Small intestine (tissue), 7 donors: Measurements from ENCODE around the gene TENT4A. TPM values are rescaled to one million over a fixed set of nuclear protein-coding genes. Genes with fewer than 3 reads are reported as not detected.

Experiments
- DNase-seq, 2 donors: peaks; one replicate each; pipeline versions ENCODE4 v3.0.0 to v3.0.0-alpha.2; 2013
- FAIRE-seq: peaks from 2 replicates; lab custom pipeline; 2012; peaks lifted over from hg19 to GRCh38; lab: Jason Lieb, UNC
- H3K27ac ChIP-seq, 3 donors: one replicate each; pipeline ENCODE4 v1.5.1; 2013; ENCODE audit warnings: low read length in 2 of 3, mild to moderate bottlenecking in 2 of 3, control low read depth in 1 of 3, inconsistent platforms in 1 of 3, low read depth in 1 of 3, moderate library complexity in 1 of 3
- H3K27me3 ChIP-seq, 3 donors: one replicate each; pipeline ENCODE4 v1.6.1; 2013; ENCODE audit warnings: low read length in 3 of 3, inconsistent platforms in 1 of 3; ENCODE audit not compliant: control insufficient read depth in 3 of 3, insufficient read depth in 3 of 3
- H3K36me3 ChIP-seq, 3 donors: one replicate each; pipeline ENCODE4 v1.6.1; 2013; ENCODE audit warnings: low read length in 3 of 3, inconsistent platforms in 1 of 3, low read depth in 1 of 3, mild to moderate bottlenecking in 1 of 3, moderate library complexity in 1 of 3; ENCODE audit not compliant: control insufficient read depth in 3 of 3, insufficient read depth in 2 of 3
- H3K4me1 ChIP-seq, 3 donors: one replicate each; pipeline ENCODE4 v1.6.1; 2013; ENCODE audit warnings: low read length in 2 of 3, inconsistent platforms in 1 of 3, low read depth in 1 of 3, mild to moderate bottlenecking in 1 of 3, moderate library complexity in 1 of 3; ENCODE audit not compliant: control insufficient read depth in 3 of 3, insufficient read depth in 2 of 3
- H3K4me3 ChIP-seq, 3 donors: one replicate each; pipeline ENCODE4 v1.5.1; 2013; ENCODE audit warnings: low read length in 3 of 3, control low read depth in 1 of 3, inconsistent platforms in 1 of 3, low read depth in 1 of 3, mild to moderate bottlenecking in 1 of 3, moderate library complexity in 1 of 3
- H3K9me3 ChIP-seq, 2 donors: one replicate each; pipeline ENCODE4 v1.6.1; 2013; ENCODE audit warnings: low read depth in 1 of 2, low read length in 1 of 2; ENCODE audit not compliant: control insufficient read depth in 2 of 2, insufficient read depth in 1 of 2
- WGBS, 3 donors: extraction: QIAGEN DNeasy Blood & Tissue Kit; methylation state at CpG; one replicate each; pipeline ENCODE4 v1.1.7; 2013; 5-methylcytosine and 5-hydroxymethylcytosine counted together
- polyA plus RNA-seq, 4 donors: library from polyadenylated mRNA; stranded (reverse) in 3 of 4; unstranded in 1 of 4; fragments of 200-250 nt in 3 of 4; fragments of 120-200 nt in 1 of 4; gene quantifications; one replicate each; pipeline versions ENCODE4 v1.2.1 to v1.2.3, GENCODE V29; 2013
- donor health status: healthy with polysubstance abuse.
- donor health status: control.
- donor health status: control.
- donor health status: Bipolar disorder and iron deficiency.
- donor health status: healthy.

Gene TENT4A
- polyA plus RNA-seq, 4 donors = 8.6 to 19.0 (median 11.2) TPM

DNA sequence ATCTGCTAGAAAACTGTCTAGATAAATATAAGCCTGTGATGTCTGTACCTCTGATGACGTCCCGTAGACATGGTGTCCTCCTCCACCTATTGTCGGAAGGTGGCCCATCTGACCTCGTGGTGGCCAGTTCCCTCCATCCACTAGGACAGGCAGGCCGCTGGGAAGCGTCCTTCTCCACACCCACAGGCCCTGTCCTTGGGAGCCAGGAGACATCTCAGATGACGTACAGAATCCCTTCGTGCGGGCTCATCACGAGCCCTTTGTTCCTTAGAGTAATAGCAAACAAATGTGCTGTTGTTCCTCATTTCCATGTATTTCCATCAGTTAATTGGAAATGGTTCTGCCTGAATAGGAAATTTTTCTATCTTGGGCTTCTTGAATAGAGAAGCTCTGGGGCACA, 38.3 kb upstream of the TENT4A start:
- FAIRE-seq = no peak
- 95 to 97% (median 97%) methylated on average over 10 of the region's 10 CpGs for WGBS, 3 donors
- H3K4me1 ChIP-seq = no peaks in the 10 kb centered on the region

DNA sequence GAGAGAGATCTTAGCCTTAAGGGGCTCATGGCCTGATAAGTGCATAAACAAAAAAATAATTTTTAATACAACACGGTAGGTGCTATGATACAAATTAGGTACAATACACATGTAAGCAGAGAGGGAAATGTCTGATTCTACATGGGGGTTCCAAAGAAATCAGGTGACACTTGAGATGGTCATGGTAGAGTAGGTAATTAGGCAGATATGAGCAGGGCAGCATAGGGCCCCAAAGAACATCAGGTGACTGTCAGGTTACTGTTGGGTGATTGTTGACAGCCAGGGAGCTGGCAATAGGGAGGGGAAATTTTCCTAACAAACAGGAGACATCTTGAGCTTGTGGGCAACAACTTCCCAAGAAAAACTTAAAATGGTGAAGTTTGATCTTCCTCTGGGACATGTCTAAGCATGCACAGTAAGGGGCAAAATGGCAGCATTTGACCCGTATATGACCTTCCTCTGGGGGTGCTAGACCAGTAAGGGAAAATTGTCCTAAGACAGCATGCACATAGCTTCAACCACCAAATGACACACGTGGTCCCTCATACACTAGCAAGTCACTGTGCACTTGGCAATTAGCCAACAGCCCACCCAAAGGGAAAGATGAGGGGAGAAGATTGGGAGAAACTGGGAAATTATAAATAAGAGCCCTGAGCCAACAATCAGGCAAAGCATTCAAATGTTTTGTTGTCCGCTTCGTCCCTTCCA, 37.3 kb upstream of the TENT4A start:
- Histone ChIP-seq H3K4me1 (no peaks in the 10 kb centered on the region), H3K27me3 (no peaks in the 10 kb centered on the region), H3K27ac (no peak overlapping the region), H3K4me3 (no peak overlapping the region), H3K36me3 (no peaks in the 10 kb centered on the region), H3K9me3 (no peaks in the 10 kb centered on the region)
- 93 to 96% (median 93%) methylated on average over 5 of the region's 5 CpGs for WGBS, 3 donors
- FAIRE-seq (no peak), DNase-seq (no peak)

More for the DNA sequence above, 38.3 kb upstream of the TENT4A start:
- no peak overlapping the region for H3K4me3 ChIP-seq
- H3K27me3 ChIP-seq = no peaks in the 10 kb centered on the region
- peaks cover 0 to 4% (median 3%) of the 10 kb centered on the region in 3 donors for H3K36me3 ChIP-seq
- no peak for DNase-seq
- H3K9me3 ChIP-seq = no peaks in the 10 kb centered on the region
- H3K27ac ChIP-seq = no peak overlapping the region

DNA sequence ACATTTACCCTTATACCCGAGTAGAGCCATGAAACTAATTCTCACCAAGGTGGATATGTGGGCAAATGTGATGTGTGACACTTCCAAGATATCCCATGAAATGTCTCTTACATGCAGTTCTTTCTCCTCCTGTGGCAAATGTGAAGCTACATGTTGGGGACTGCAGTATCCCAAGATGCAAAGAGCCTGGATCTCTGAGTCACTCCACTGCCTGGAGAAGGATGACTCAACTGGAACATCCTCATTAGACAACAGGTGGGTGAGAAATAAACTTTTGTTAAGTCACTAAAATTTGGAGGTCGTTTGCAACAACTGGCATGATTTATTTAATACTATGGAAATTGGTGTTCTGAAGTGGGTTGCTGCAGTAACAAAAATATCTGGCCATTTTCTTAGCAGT, 36.5 kb upstream of the TENT4A start:
- H3K9me3 ChIP-seq = no peaks in the 10 kb centered on the region
- FAIRE-seq (no peak), DNase-seq (no peak)
- H3K4me3 ChIP-seq = no peak overlapping the region
- no peaks in the 10 kb centered on the region for H3K27me3 ChIP-seq
- no peaks in the 10 kb centered on the region for H3K36me3 ChIP-seq
- whole genome bisulfite sequencing, 3 donors = 63 to 78% (median 70%) methylated on average over 2 of the region's 2 CpGs
- H3K4me1 ChIP-seq = no peaks in the 10 kb centered on the region
- H3K27ac ChIP-seq = no peak overlapping the region

DNA sequence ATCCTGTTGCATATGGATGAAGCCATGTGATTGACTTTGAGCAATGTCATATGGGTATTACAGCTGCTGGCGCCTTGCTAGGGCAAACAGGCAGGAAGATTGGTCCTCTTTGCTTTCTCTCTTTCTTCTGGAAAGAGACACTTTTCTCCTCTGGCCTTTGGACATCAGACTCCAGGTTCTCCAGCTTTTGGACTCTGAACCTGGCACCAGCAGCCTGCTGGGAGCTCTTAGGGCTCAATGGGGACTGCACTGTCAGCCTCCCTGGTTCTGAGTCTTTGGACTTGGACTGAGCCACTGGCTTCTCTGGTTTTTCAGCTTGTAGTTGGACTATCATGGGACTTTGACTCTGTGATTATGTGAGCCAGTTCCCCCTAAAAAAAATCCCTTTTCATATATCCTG, 34.8 kb upstream of the TENT4A start:
- 79 to 91% (median 84%) methylated on average over 1 of the region's 1 CpG for WGBS, 3 donors
- no peak overlapping the region for H3K27ac ChIP-seq
- no peaks in the 10 kb centered on the region for H3K36me3 ChIP-seq
- no peak for FAIRE-seq
- peak in 1 of 2 donors; percentile 58 for DNase-seq
- no peaks in the 10 kb centered on the region for H3K4me1 ChIP-seq
- H3K27me3 ChIP-seq = no peaks in the 10 kb centered on the region
- no peaks in the 10 kb centered on the region for H3K9me3 ChIP-seq
- no peak overlapping the region for H3K4me3 ChIP-seq

DNA sequence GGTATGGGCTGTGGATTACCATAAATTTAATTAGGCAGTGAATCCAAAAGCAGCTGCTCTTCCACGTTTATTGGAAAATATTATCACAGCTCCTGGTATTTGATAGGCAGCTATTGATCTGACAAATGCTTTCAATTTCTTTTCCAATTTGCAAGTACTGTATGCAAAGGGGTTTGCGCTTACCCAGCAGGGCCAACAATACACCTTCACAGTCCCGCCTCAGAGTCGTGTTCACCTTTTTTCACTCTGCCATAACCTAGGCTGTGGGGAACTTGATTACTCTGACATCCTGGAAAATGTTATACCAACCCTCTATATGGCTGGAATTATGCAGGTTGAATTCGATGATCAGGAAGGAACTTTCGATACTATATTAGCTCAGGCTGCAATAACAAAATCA, 32.3 kb upstream of the TENT4A start:
- 58 to 63% (median 58%) methylated on average over 6 of the region's 6 CpGs for WGBS, 3 donors
- Histone ChIP-seq H3K4me1 (no peaks in the 10 kb centered on the region), H3K27me3 (no peaks in the 10 kb centered on the region), H3K36me3 (no peaks in the 10 kb centered on the region), H3K9me3 (no peaks in the 10 kb centered on the region), H3K27ac (no peak overlapping the region), H3K4me3 (no peak overlapping the region)
- FAIRE-seq = no peak
- no peak for DNase-seq

DNA sequence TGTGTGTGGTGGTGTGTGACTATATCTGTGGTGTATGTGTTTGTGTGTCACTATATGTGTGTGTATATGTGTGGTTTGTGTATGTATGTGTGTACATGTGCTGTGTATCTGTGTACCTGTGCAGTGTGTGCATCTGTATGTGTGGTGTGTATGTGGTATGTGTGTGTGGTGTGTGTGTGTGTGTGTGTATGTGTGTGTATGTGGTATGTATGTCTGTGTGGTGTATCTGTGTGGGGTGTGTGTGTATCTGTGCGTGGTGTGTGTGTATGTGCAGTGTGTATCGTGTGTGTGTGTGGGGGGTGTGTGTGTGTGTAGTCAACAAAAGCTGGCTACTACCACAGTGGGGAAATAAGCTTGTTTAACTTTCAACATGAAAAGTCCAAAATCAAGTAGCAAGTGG, 31.6 kb upstream of the TENT4A start:
- Histone ChIP-seq H3K36me3 (no peaks in the 10 kb centered on the region), H3K27me3 (no peaks in the 10 kb centered on the region), H3K4me3 (no peak overlapping the region), H3K27ac (no peak overlapping the region), H3K9me3 (no peaks in the 10 kb centered on the region), H3K4me1 (no peaks in the 10 kb centered on the region)
- WGBS, 3 donors = 38 to 82% (median 50%) methylated on average over 2 of the region's 2 CpGs
- FAIRE-seq (no peak), DNase-seq (no peak)

DNA sequence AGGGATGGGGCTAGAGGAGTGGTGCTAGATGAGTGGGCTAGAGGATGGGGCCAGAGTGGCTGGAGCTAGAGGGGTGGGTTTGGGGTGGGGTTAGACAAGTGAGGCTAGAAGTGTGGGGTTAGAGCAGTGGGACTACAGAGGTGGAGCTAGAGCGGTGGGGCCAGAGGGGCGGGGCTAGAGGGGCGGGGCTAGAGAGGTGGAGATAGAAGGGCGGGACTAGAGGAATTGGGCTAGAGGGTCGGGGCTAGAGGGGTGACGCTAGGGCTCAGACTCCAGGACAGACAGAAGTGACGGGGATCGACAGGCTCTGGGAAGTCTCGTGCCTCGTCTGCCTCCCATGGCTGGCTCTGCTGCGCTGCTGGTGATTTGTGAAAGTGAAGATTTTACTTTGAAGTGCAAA, 31.0 kb upstream of the TENT4A start:
- WGBS, 3 donors = 42 to 67% (median 65%) methylated on average over 11 of the region's 11 CpGs
- Histone ChIP-seq H3K9me3 (no peaks in the 10 kb centered on the region), H3K4me3 (no peak overlapping the region), H3K36me3 (no peaks in the 10 kb centered on the region), H3K27ac (no peak overlapping the region), H3K4me1 (peaks cover 0 to 2% (median 0%) of the 10 kb centered on the region in 3 donors), H3K27me3 (peaks cover 0 to 2% (median 0%) of the 10 kb centered on the region in 3 donors)
- FAIRE-seq (no peak), DNase-seq (no peak)

DNA sequence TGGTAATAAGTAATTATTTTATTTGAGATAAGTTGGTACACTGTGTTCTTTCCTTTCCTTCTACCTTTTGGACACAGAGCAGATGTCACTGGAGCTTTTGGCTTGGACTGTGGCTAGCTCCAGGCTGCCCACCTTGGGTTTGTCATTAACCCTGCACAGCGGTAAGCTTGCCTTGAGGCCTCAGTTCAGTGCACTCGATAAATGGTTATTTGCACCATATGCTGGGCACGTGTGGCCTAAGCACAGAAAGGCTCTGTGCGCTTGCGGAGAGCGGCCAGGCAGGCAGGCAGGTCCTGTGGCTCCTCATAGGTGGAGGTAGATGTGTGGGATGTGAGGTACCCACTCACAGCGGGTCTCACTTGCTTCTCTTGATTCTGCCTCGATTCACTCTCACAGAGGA, 30.0 kb upstream of the TENT4A start:
- Histone ChIP-seq H3K27me3 (peaks cover 0 to 5% (median 0%) of the 10 kb centered on the region in 3 donors), H3K4me1 (peaks cover 0 to 3% (median 0%) of the 10 kb centered on the region in 3 donors), H3K36me3 (no peaks in the 10 kb centered on the region), H3K27ac (no peak overlapping the region), H3K9me3 (no peaks in the 10 kb centered on the region), H3K4me3 (no peak overlapping the region)
- FAIRE-seq (no peak), DNase-seq (no peak)
- 84 to 90% (median 89%) methylated on average over 8 of the region's 8 CpGs for WGBS, 3 donors

DNA sequence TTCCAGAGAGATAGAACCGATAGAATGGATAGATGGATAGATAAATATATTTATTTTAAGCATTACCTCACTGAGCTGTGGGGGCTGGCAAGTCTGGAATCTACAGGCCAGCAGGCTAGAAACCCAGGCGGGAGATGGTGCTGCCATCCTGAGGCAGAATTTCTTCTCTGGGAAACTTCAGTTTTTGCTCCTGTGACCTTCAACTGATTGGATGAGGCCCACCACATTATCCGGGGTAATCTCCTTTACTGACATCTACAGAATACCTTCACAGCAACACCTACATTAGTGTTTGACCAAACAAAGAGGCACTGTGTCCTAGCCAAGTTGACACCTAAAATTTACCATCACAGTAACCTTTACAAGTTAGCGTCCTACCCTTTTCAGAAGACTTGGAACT, 29.2 kb upstream of the TENT4A start:
- 72 to 81% (median 80%) methylated on average over 4 of the region's 4 CpGs for WGBS, 3 donors
- Histone ChIP-seq H3K27ac (no peak overlapping the region), H3K36me3 (no peaks in the 10 kb centered on the region), H3K27me3 (peaks cover 0 to 6% (median 0%) of the 10 kb centered on the region in 3 donors), H3K4me3 (no peak overlapping the region), H3K4me1 (peaks cover 0 to 3% (median 0%) of the 10 kb centered on the region in 3 donors), H3K9me3 (no peaks in the 10 kb centered on the region)
- no peak for FAIRE-seq
- no peak for DNase-seq
